GM18867 (cell line): ENCODE measurements around the gene ACSF2.
A peak's percentile ranks its signal among the peaks of the same experiment; 100 is the strongest.
"Not testable (repeated sequence)": the region's sequence is repeated elsewhere in the genome, so short reads cannot be mapped to it uniquely, and the experiment has no call there.

Experiments
- ATAC-seq: cut with Tn5 transposase; IDR thresholded peaks from one replicate; pipeline ENCODE4 v1.9.1; 2021; ENCODE audit warnings: mild to moderate bottlenecking, moderate library complexity; ENCODE audit not compliant: unreplicated experiment

ACSF2 gene

GRCh38 chr17:50406578-50406977, 19.4 kb upstream of the ACSF2 start:
- ATAC-seq = no peak

GRCh38 chr17:50407921-50408320, 18.1 kb upstream of the ACSF2 start:
- no peak for ATAC-seq

DNA sequence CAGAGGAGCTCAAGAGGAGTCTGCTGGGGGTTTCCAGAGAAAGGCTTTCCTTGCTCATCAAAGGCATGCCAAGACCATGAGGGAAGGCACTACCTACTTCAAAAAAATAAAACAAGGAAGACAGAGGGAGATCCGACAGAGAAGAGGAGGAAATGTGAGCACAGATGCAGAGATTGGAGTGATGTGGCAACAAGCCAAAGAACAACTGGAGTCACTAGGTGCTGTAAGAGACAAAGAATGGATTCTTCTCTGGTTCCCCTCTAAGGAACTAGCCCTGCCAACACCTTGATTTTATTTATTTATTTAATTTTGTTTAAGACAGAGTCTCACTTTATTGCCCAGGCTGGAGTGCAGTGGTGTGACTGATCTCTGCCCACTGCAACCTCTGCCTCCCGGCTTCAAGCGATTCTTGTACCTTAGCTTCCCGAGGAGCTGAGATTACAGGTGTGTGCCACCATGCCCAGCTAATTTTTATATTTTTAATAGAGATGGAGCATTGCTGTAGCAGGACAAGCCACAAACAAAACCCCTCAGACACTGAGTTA, 13.8 kb upstream of the ACSF2 start:
- no peak for ATAC-seq

DNA sequence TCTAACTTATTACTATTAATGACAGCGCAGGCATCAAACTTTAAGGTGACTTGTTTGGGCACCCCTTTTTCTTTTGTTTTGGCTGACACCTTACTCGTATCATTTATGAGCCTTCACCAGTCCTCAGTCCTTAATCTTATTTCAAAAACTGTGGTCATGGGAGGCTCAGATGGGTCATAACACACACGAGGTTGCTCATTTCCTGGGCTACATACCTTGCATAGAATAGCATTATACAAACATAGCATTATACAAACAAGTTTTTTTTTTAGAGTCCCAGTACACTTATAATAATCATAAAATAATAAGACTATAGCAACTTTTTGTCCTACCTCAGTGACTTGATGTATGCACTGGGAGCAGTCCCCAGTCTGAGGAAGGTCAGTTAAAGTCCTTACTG, 11.2 kb upstream of the ACSF2 start:
- ATAC-seq = no peak

- not testable (repeated sequence) for ATAC-seq
These were observed 6.4 kb upstream of the ACSF2 start for GRCh38 chr17:50419577-50419976.

GRCh38 chr17:50420419-50421112, 5.5 kb upstream of the ACSF2 start:
- no peak for ATAC-seq

- no peak for ATAC-seq
These were observed 4.5 kb upstream of the ACSF2 start for GRCh38 chr17:50421308-50422051.

DNA sequence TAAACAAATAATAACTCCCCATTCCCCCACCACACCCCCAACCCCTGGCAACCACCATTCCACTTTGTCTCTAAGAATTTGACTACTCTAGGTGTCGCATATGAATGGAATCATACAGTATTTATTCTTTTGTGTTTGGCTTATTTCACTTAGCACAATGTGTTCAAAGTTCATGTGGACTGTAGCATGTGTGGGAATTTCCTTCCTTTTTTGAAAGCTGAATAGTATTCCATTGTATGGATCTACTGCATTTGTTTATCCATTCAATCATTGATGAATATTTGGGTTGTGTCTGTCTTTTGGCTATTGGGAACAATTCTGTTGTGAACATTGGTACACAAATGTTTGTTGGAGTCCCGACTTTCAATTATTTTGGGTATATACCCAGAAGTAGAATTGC, 3.3 kb upstream of the ACSF2 start:
- ATAC-seq = no peak

DNA sequence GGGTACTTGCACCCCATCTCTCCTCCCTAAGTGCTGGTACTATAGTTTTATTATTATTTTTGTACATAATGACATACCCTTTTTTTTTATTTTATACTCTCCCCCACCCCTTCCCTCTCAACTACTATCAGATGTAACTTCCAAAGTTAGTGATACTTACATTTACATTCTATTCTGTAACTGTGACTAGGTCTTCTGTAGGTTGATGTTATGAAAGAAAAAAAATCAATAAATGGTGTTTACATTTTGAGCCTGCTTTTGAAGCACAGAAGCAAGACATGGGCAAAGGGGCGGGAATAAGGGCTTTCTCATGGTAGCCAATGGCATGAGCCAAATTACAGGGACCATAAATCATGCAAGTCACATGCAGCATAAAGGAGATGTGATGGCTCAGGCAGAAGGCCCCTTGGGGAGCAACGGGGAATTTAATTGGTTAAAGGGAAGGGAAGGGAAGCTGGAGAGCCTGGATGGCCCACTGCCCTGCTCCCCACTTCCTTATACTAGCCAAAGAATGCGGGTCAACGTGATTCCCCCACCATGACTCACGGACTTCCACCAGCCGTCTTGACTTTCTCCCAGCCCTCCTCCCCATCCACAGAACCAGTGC, 2.4 kb upstream of the ACSF2 start:
- ATAC-seq = no peak

GRCh38 chr17:50424246-50424995, 1.6 kb upstream of the ACSF2 start:
- ATAC-seq = no peak

GRCh38 chr17:50424996-50425681, 879 bp upstream of the ACSF2 start:
- ATAC-seq = no peak

DNA sequence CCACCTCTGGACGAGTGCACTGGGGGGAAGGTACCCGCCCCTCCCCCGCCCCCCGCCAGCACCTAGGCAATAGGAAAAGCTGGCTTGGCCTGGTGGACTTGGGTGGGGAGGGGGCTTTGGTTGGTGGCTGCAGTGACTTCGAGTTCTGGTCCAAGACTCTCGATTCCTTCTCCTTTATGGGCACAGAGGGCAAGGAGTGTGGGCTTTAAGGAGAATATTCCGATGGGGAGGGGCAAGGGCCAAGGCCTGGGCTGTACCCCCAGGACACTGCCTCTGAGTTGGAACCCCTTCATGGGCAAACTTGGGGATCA, 409 bp downstream of the ACSF2 start:
- no peak for ATAC-seq

- ATAC-seq = peak; percentile 50
These were observed 1.1 kb downstream of the ACSF2 start for GRCh38 chr17:50426814-50427787.

DNA sequence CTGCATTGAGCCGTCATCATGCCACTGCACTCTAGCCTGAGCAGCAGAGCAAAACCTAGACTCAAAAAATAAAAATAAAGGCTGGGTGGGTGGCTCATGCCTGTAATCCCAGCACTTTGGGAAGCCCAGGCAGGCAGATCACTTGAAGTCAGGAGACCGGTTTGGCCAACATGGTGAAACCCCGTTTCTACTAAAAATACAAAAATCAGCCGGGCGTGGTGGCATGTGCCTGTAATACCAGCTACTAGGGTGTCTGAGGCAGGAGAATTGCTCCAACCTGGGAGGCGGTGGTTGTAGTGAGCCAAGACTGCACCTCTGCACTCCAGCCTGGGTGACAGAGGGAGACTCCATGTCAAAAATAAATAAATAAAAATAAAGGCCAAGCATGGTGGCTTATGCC, 2.1 kb downstream of the ACSF2 start:
- ATAC-seq = not testable (repeated sequence)

- no peak for ATAC-seq
These were observed 2.9 kb downstream of the ACSF2 start for GRCh38 chr17:50428831-50429424.

- ATAC-seq = no peak
These were observed 3.8 kb downstream of the ACSF2 start for GRCh38 chr17:50429793-50430192.

- no peak for ATAC-seq
These were observed 5.0 kb downstream of the ACSF2 start for GRCh38 chr17:50430821-50431618.

DNA sequence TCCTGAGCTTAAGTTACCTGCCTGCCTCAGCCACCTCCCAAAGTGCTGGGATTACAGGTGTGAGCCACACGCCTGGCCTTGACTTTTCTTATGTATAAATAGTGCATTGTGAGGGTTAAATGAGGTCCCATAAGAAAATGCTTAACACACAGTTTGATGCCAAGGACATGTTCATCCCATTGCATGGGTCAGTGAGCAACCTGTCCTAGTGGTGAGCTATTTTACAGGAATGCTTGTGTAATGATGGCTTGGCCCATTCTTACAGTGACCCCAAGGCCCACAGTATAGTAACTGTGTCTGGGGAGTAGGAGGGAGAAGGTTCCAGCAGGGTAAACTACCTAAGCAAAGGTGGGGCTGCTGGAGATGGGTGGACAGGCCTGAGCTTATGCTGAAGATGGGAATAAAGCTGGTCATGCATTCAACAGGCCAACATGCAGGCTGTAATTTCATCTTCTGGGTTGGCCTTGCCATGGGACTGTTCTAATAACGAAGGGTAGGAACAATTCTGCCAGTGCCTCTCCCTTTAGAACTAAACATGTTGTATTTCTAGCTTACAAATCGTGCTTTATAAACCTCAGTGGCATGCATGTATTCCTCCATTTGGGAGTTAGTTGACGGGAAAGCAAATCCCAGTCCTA, 6.2 kb downstream of the ACSF2 start:
- no peak for ATAC-seq
